Esophagus squamous epithelium (tissue), 5 donors: ENCODE measurements around the gene KMT5C. TPM values are rescaled to one million over a fixed set of nuclear protein-coding genes. Genes with fewer than 3 reads are reported as not detected.

Experiments used
- DNase-seq: peaks from one replicate; lab custom pipeline; 2025; lab: John Stamatoyannopoulos, UW
- H3K27ac ChIP-seq, 4 donors: fragments of 200-600 bp; sonication (generic); one replicate each; pipeline ENCODE4 v1.5.1; 2016 to 2019; ENCODE audit warnings: mild to moderate bottlenecking in 1 of 4
- H3K27me3 ChIP-seq, 4 donors: fragments of 200-600 bp; sonication (generic); 1 replicate in 3 of 4; 2 replicates in 1 of 4; pipeline versions ENCODE4 v1.5.1 to v1.6.0; 2017 to 2021; ENCODE audit warnings: antibody characterized with exemption in 1 of 4
- H3K36me3 ChIP-seq, 3 donors: fragments of 200-600 bp; sonication (generic); one replicate each; pipeline ENCODE4 v1.5.1; 2016 to 2019
- H3K4me1 ChIP-seq, 3 donors: fragments of 200-600 bp; sonication (generic); one replicate each; pipeline ENCODE4 v1.5.1; 2017 to 2019
- H3K4me3 ChIP-seq, 4 donors: fragments of 200-600 bp; sonication (generic); 1 replicate in 3 of 4; 2 replicates in 1 of 4; pipeline ENCODE4 v1.5.1; 2016 to 2019; ENCODE audit warnings: mild to moderate bottlenecking in 2 of 4, moderate library complexity in 1 of 4
- H3K9me3 ChIP-seq, 3 donors: fragments of 200-600 bp; sonication (generic); one replicate each; pipeline ENCODE4 v1.5.1; 2016 to 2019
- CTCF ChIP-seq, 6 experiments: fragments of 450-650 bp in 4 of 6; fragments of 200-600 bp in 2 of 6; sonication (generic) in 2 of 6; IDR thresholded peaks; one replicate each; pipeline ENCODE4 v1.5.1; 2016 to 2019; ENCODE audit warnings: antibody characterized with exemption in 6 of 6, mild to moderate bottlenecking in 4 of 6, moderate library complexity in 4 of 6
- POLR2A ChIP-seq, 4 donors: fragments of 450-650 bp; IDR thresholded peaks; one replicate each; pipeline ENCODE4 v1.6.1; 2017; ENCODE audit warnings: antibody characterized with exemption in 4 of 4, mild to moderate bottlenecking in 4 of 4, moderate library complexity in 3 of 4
- WGBS, 2 donors: methylation state at CpG; one replicate each; pipeline ENCODE4 v1.1.5; 2018; 5-methylcytosine and 5-hydroxymethylcytosine counted together
- intact Hi-C: fragments of 100-400 bp; cut with DNase I; formaldehyde crosslinking; loops from one replicate; pipeline ENCODE4 v1.15.0; 2022
- total RNA-seq, 4 donors: library from RNA; depleted of rRNA; stranded (reverse); fragments of >200 nt; gene quantifications; one replicate each; pipeline ENCODE4 v1.1.0, GENCODE V29; 2016
- donor health status: DM: yes; HTN: yes; CAD: no.

Gene KMT5C
- total RNA-seq, 4 donors from 2014 or later = 5.3 to 9.9 (median 8.2) TPM

GRCh38 chr19:55391191-55391670 lies 51.6 kb downstream of the KMT5C start:
- intact Hi-C loops = no loop called here
- 45 to 71% methylated on average over 7 of the region's 12 CpGs for WGBS, 2 donors
- peaks cover 6 to 52% (median 22%) of the 10 kb centered on the region in 3 donors for H3K36me3 ChIP-seq
- peaks cover 23 to 66% (median 46%) of the 10 kb centered on the region in 3 donors for H3K4me1 ChIP-seq
- peak overlapping the region in 3 of 4 donors; percentile 7 to 33 (median 25) for H3K27ac ChIP-seq
- DNase-seq = no peak
- no peak overlapping the region for H3K4me3 ChIP-seq
- no peak for TF ChIP-seq POLR2A (IDR thresholded peaks at IDR 0.05)
- TF ChIP-seq CTCF (IDR thresholded peaks at IDR 0.05) = no peak
- H3K9me3 ChIP-seq = no peaks in the 10 kb centered on the region
- no peaks in the 10 kb centered on the region for H3K27me3 ChIP-seq

- peaks cover 6 to 45% (median 22%) of the 10 kb centered on the region in 3 donors for H3K36me3 ChIP-seq
- 63 to 65% methylated on average over 11 to 18 of the region's 18 CpGs for WGBS, 2 donors
- H3K27ac ChIP-seq = peak overlapping the region in 3 of 4 donors; percentile 7 to 33 (median 25)
- intact Hi-C loops = no loop called here
- peaks cover 19 to 59% (median 43%) of the 10 kb centered on the region in 3 donors for H3K4me1 ChIP-seq
- TF ChIP-seq CTCF (IDR thresholded peaks at IDR 0.05) (no peak), POLR2A (IDR thresholded peaks at IDR 0.05) (no peak)
- H3K4me3 ChIP-seq = no peak overlapping the region
- no peaks in the 10 kb centered on the region for H3K27me3 ChIP-seq
- no peak for DNase-seq
- no peaks in the 10 kb centered on the region for H3K9me3 ChIP-seq
Observed at GRCh38 chr19:55391702-55392615, 52.3 kb downstream of the KMT5C start.

GRCh38 chr19:55392820-55393761 lies 53.4 kb downstream of the KMT5C start:
- Histone ChIP-seq H3K9me3 (no peaks in the 10 kb centered on the region), H3K4me3 (no peak overlapping the region), H3K36me3 (peaks cover 1 to 34% (median 17%) of the 10 kb centered on the region in 3 donors), H3K4me1 (peaks cover 8 to 52% (median 32%) of the 10 kb centered on the region in 3 donors), H3K27me3 (no peaks in the 10 kb centered on the region), H3K27ac (no peak overlapping the region)
- no peak for DNase-seq
- TF ChIP-seq POLR2A (IDR thresholded peaks at IDR 0.05) = no peak
- no peak for TF ChIP-seq CTCF (IDR thresholded peaks at IDR 0.05)
- intact Hi-C loops = no loop called here
- WGBS, 2 donors = 66 to 70% methylated on average over 16 to 18 of the region's 18 CpGs

Other genes starting within 250 kb of the KMT5C start
- gene PPP1R12C, start 222.2 kb upstream of the KMT5C start, total RNA-seq = 10 to 100 TPM; 35.1 to 89.1 (median 43.7) TPM
- 10 to 100 TPM in 1 of 4 donors, 1 to 10 TPM in 3; 3.3 to 23.1 (median 6.2) TPM for gene TNNT1, start 190.7 kb upstream of the KMT5C start, total RNA-seq
- not detected for gene TNNI3, start 182.1 kb upstream of the KMT5C start, total RNA-seq
- gene DNAAF3, start 173.3 kb upstream of the KMT5C start, total RNA-seq = 1 to 10 TPM in 3 of 4 donors, under 1 TPM in 1; 0.53 to 2.8 (median 1.4) TPM
- under 1 TPM in 1 of 4 donors, not detected in 3; 0.22 TPM for gene SYT5, start 159.6 kb upstream of the KMT5C start, total RNA-seq
- gene PTPRH, start 130.4 kb upstream of the KMT5C start, total RNA-seq = 1 to 10 TPM in 3 of 4 donors, under 1 TPM in 1; 0.57 to 2.0 (median 1.3) TPM
- 1 to 10 TPM in 3 of 4 donors, not detected in 1; 1.1 to 3.6 (median 2.2) TPM for gene TMEM86B, start 111.1 kb upstream of the KMT5C start, total RNA-seq
- 10 to 100 TPM; 30.6 to 59.2 (median 47.4) TPM for gene PPP6R1, start 80.9 kb upstream of the KMT5C start, total RNA-seq
- gene HSPBP1, start 59.8 kb upstream of the KMT5C start, total RNA-seq = 10 to 100 TPM; 27.1 to 40.7 (median 32.4) TPM
- 1 to 10 TPM in 1 of 4 donors, under 1 TPM in 1, not detected in 2; 0.73 to 1.1 TPM for gene BRSK1, start 55.9 kb upstream of the KMT5C start, total RNA-seq
- gene TMEM150B, start 14.5 kb upstream of the KMT5C start, total RNA-seq = 1 to 10 TPM in 1 of 4 donors, not detected in 3; 1.7 TPM
- 1 to 10 TPM in 1 of 4 donors, under 1 TPM in 2, not detected in 1; 0.66 to 1.4 (median 0.95) TPM for gene COX6B2, start 14.8 kb downstream of the KMT5C start, total RNA-seq
- not detected for gene GARIN5B, start 23.4 kb downstream of the KMT5C start, total RNA-seq
- gene IL11, start 30.6 kb downstream of the KMT5C start, total RNA-seq = not detected
- gene TMEM190, start 37.0 kb downstream of the KMT5C start, total RNA-seq = not detected
- 10 to 100 TPM; 11.9 to 41.8 (median 27.1) TPM for gene TMEM238, start 44.4 kb downstream of the KMT5C start, total RNA-seq
- gene RPL28, start 46.1 kb downstream of the KMT5C start, total RNA-seq = 100 to 1,000 TPM; 395 to 866 (median 753) TPM
- 10 to 100 TPM; 15.6 to 41.4 (median 31.2) TPM for gene UBE2S, start 67.9 kb downstream of the KMT5C start, total RNA-seq
- gene SHISA7, start 103.4 kb downstream of the KMT5C start, total RNA-seq = not detected
- 10 to 100 TPM; 60.5 to 98.1 (median 78.7) TPM for gene ISOC2, start 121.8 kb downstream of the KMT5C start, total RNA-seq
- not detected for gene C19orf85, start 124.9 kb downstream of the KMT5C start, total RNA-seq
- 10 to 100 TPM in 1 of 4 donors, 1 to 10 TPM in 3; 4.4 to 22.0 (median 6.8) TPM for gene ZNF628, start 136.7 kb downstream of the KMT5C start, total RNA-seq
- 1 to 10 TPM; 1.3 to 4.3 (median 2.9) TPM for gene NAT14, start 145.3 kb downstream of the KMT5C start, total RNA-seq
- 1 to 10 TPM in 1 of 4 donors, under 1 TPM in 3; 0.40 to 5.0 (median 0.68) TPM for gene SSC5D, start 148.6 kb downstream of the KMT5C start, total RNA-seq
- not detected for gene SBK2, start 197.3 kb downstream of the KMT5C start, total RNA-seq
- gene SBK3, start 205.7 kb downstream of the KMT5C start, total RNA-seq = 1 to 10 TPM in 1 of 4 donors, under 1 TPM in 1, not detected in 2; 0.22 to 1.0 TPM
- gene ZNF579, start 241.0 kb downstream of the KMT5C start, total RNA-seq = 1 to 10 TPM in 3 of 4 donors, under 1 TPM in 1; 0.75 to 3.0 (median 2.2) TPM